Urinary bladder (tissue), 4 donors: ENCODE measurements around the gene ASB16. TPM values are rescaled to one million over a fixed set of nuclear protein-coding genes. Genes with fewer than 3 reads are reported as not detected.

Experiments used
- DNase-seq: peaks from one replicate; pipeline ENCODE4 v3.0.0-alpha.2; 2015; ENCODE audit errors: extremely low spot score
- H3K27ac ChIP-seq: one replicate; pipeline ENCODE4 v1.5.1; 2013; ENCODE audit warnings: low read depth, mild to moderate bottlenecking, moderate library complexity
- H3K36me3 ChIP-seq: one replicate; pipeline ENCODE4 v1.6.1; 2013; ENCODE audit warnings: mild to moderate bottlenecking, moderate library complexity; ENCODE audit not compliant: insufficient read depth
- H3K4me1 ChIP-seq: one replicate; pipeline ENCODE4 v1.6.1; 2013; ENCODE audit warnings: mild to moderate bottlenecking, moderate library complexity; ENCODE audit not compliant: insufficient read depth
- H3K4me3 ChIP-seq: one replicate; pipeline ENCODE4 v1.5.1; 2013; ENCODE audit warnings: low read depth, low read length
- WGBS: extraction: QIAGEN DNeasy Blood & Tissue Kit; methylation state at CpG from one replicate; pipeline ENCODE4 v1.1.7; 2013; 5-methylcytosine and 5-hydroxymethylcytosine counted together
- polyA plus RNA-seq: library from polyadenylated mRNA; stranded (reverse); fragments of 200-250 nt; gene quantifications from one replicate; pipeline ENCODE4 v1.2.3, GENCODE V29; 2013
- total RNA-seq: library from RNA; depleted of rRNA; stranded (reverse); fragments of >200 nt; gene quantifications from one replicate; pipeline ENCODE4 v1.2.3, GENCODE V29; 2014
- donor health status: healthy with polysubstance abuse.
- donor health status: healthy.

The ASB16 gene
- total and polyA plus RNA-seq, 2 donors: 0.69 to 1.2 TPM

GRCh38 chr17:44202756-44203155, 32.3 kb downstream of the ASB16 start:
- DNase-seq: no peak
- Histone ChIP-seq H3K4me3 (no peak overlapping the region), H3K36me3 (no peaks in the 10 kb centered on the region), H3K4me1 (no peaks in the 10 kb centered on the region), H3K27ac (no peak overlapping the region)
- WGBS: 89% methylated on average over 4 of the region's 4 CpGs

DNA sequence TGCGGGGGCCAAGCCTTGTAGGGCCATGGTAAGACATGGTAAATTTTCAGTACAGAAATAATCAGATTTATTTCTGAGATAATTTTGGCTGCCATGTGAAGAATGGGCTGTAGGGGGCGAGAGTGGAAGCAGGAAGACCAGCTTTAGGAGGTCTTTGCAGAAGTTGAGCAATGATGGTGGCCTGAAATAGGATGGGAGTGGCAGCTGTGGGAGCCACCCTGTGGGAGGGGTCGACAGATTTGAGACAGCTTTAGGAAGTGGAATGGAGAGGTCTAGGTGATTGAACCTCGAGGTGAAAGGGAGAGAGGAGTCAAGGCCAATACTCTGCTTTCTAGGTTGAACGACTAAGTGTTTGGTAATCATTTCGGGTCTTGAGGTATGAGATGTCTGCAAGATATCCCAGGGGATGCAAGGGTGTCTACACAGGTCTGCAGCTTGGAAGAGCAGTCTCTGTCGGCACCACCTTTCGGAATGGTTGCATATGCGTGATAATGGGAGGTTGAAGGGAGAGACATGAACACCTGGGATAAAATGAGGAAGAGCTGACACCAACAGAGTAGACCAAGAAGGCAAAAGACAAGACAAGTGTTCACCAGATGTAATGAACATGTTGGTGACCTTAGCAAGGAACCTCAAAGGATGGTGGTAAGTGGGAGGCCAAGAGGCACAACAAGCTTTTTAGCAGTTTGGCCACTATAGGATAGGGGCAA, 33.4 kb downstream of the ASB16 start:
- no peak overlapping the region for H3K27ac ChIP-seq
- no peaks in the 10 kb centered on the region for H3K4me1 ChIP-seq
- no peaks in the 10 kb centered on the region for H3K36me3 ChIP-seq
- DNase-seq: no peak
- H3K4me3 ChIP-seq: no peak overlapping the region
- 54% methylated on average over 9 of the region's 9 CpGs for WGBS

- Histone ChIP-seq H3K4me3 (no peak overlapping the region), H3K4me1 (no peaks in the 10 kb centered on the region), H3K36me3 (no peaks in the 10 kb centered on the region), H3K27ac (no peak overlapping the region)
- DNase-seq: no peak
- WGBS: 46% methylated on average over 5 of the region's 5 CpGs
Observed at GRCh38 chr17:44204441-44204882, 34.0 kb downstream of the ASB16 start.

GRCh38 chr17:44205962-44206824, 35.7 kb downstream of the ASB16 start:
- H3K27ac ChIP-seq: no peak overlapping the region
- 49% methylated on average over 13 of the region's 13 CpGs for WGBS
- H3K36me3 ChIP-seq: no peaks in the 10 kb centered on the region
- DNase-seq: no peak
- H3K4me3 ChIP-seq: no peak overlapping the region
- H3K4me1 ChIP-seq: no peaks in the 10 kb centered on the region

GRCh38 chr17:44206825-44207155, 36.3 kb downstream of the ASB16 start:
- no peak for DNase-seq
- no peak overlapping the region for H3K27ac ChIP-seq
- 78% methylated on average over 6 of the region's 6 CpGs for WGBS
- H3K4me3 ChIP-seq: no peak overlapping the region
- no peaks in the 10 kb centered on the region for H3K4me1 ChIP-seq
- no peaks in the 10 kb centered on the region for H3K36me3 ChIP-seq

DNA sequence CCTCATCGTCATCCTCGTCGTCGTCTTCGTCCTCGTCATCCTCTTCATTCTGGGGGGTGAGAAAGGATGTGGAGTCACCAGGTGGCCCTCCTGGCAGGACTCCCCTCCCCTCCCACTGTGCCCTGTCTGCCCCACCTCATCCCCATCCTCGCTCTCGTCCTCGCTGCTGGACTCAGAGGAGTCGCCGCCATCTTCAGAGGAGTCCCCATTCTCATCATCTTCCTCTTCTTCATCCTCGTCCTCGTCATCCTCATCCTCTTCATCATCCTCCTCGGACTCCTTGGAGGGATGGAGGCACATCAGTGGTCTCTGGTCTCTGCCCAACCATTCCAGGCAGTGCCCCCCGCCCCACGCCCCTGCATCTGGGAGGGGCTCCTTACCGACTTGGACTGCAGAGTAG, 36.8 kb downstream of the ASB16 start:
- H3K27ac ChIP-seq: no peak overlapping the region
- H3K36me3 ChIP-seq: no peaks in the 10 kb centered on the region
- no peaks in the 10 kb centered on the region for H3K4me1 ChIP-seq
- no peak overlapping the region for H3K4me3 ChIP-seq
- WGBS: 85% methylated on average over 17 of the region's 17 CpGs
- no peak for DNase-seq

- Histone ChIP-seq H3K27ac (no peak overlapping the region), H3K4me1 (no peaks in the 10 kb centered on the region), H3K4me3 (no peak overlapping the region), H3K36me3 (no peaks in the 10 kb centered on the region)
- 83% methylated on average over 5 of the region's 5 CpGs for WGBS
- DNase-seq: no peak
Observed at GRCh38 chr17:44207743-44208142, 37.2 kb downstream of the ASB16 start.

- Histone ChIP-seq H3K36me3 (no peaks in the 10 kb centered on the region), H3K4me1 (no peaks in the 10 kb centered on the region), H3K27ac (no peak overlapping the region), H3K4me3 (no peak overlapping the region)
- 72% methylated on average over 11 of the region's 11 CpGs for WGBS
- DNase-seq: no peak
Observed at GRCh38 chr17:44209786-44210341, 39.4 kb downstream of the ASB16 start.

GRCh38 chr17:44210342-44211192, 40.1 kb downstream of the ASB16 start:
- H3K4me1 ChIP-seq: no peaks in the 10 kb centered on the region
- no peak overlapping the region for H3K4me3 ChIP-seq
- no peak overlapping the region for H3K27ac ChIP-seq
- 25% methylated on average over 64 of the region's 64 CpGs for WGBS
- H3K36me3 ChIP-seq: no peaks in the 10 kb centered on the region
- no peak for DNase-seq

DNA sequence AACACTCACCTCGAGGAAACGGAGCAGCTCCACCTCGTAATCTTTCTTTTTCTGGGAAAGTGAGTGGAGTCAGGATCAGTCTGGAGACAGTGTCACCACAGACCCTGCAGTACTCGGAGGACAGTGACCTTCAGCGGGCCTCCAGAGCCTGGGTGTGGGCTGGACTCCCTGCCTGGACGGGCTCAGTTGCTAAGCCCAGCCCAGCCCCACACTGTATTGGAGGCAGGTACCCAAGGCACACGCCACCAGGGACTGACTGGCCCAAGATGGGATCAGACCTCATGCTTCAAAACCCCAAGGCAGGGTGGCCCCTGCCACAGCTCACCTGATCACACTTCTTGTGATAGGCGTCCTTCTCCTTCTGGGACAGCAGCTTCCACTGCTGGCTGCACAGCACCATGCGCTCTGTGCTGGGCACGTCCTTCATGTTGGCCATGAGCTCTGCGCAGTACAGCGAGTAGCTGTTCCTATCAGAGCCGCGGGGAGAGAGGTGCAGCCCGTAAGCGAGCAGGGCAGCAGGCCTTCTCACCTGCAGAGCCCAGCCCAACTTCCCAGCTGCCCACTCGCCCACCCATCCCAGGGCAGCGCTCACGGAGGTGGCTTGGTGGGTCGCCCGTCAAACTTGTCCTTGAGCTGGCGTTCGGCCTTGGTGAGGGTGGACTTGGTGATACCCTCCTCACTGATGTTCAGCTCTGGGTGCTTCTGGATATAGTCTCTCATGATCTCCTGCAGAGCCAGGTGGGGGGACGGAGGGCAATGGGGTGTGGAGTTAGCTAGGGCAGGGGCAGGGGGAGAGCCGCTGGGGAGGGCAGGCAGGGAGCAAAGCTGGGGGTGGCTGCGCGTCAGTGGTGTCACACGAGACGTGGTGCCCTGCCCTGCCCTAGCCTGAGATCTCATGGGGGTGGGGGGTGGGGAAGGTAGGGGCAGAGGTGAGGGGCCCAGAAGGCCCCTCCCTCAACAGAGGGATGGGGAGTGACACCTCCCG, 41.1 kb downstream of the ASB16 start:
- no peak overlapping the region for H3K4me3 ChIP-seq
- 90% methylated on average over 30 of the region's 30 CpGs for WGBS
- no peak overlapping the region for H3K27ac ChIP-seq
- H3K36me3 ChIP-seq: no peaks in the 10 kb centered on the region
- no peaks in the 10 kb centered on the region for H3K4me1 ChIP-seq
- no peak for DNase-seq

DNA sequence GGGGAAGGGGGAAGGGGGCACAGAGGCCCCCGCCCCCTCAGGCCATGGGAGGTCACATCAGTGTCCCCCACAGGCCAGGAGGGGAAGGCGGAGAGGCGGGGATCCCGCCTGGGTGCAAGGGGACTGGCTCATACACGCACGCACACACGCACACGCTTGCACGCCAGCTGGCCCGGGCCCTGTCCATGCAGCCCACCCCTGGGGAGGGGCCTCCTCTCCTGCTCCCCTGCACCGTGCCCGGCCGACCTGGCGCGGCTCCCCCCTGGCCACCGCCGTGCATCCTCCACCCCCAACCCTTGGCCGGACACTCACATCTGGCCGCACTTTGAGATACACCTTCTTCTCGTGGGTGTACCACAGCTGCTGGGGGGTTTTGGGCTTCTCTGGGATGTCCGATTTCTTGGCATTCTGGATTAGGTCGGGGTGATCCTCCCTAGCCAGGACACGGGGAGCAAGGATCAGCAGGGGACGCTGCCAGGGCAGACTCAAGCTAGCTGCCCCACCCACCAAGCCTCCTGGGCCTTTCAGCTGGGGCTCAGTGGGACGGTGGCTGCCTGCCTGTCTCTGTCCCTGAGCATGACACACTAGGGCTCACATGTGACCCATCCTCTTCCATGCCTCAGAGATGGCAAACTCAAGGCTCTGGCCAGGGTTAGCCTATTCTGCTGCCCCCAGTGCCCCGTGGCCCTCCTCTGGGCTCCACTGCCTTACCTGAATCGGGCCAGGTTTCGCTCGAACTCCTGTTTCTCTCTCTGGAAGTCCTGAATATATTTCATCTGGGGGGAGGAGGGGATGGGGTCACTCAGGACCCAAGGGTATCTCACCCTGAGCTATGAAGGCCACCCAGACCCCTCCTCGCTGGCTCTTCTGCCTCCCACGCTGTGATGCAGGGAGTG, 42.3 kb downstream of the ASB16 start:
- DNase-seq: no peak
- no peak overlapping the region for H3K4me3 ChIP-seq
- 67% methylated on average over 31 of the region's 31 CpGs for WGBS
- no peaks in the 10 kb centered on the region for H3K36me3 ChIP-seq
- H3K4me1 ChIP-seq: no peaks in the 10 kb centered on the region
- no peak overlapping the region for H3K27ac ChIP-seq
